GM19328 (cell line): Measurements from ENCODE around the gene DUXB.
A peak's percentile ranks its signal among the peaks of the same experiment; 100 is the strongest.

Experiments
- ATAC-seq: cut with Tn5 transposase; IDR thresholded peaks from one replicate; pipeline ENCODE4 v1.9.1; 2021; ENCODE audit warnings: mild to moderate bottlenecking, moderate library complexity; ENCODE audit not compliant: unreplicated experiment

DUXB gene

GRCh38 chr16:75660726-75661302, 40.4 kb downstream of the DUXB start:
- no peak for ATAC-seq

GRCh38 chr16:75660321-75660720, 40.9 kb downstream of the DUXB start:
- no peak for ATAC-seq

- no peak for ATAC-seq
Measured at GRCh38 chr16:75658175-75658574, 43.1 kb downstream of the DUXB start.

GRCh38 chr16:75653922-75654321, 47.3 kb downstream of the DUXB start:
- no peak for ATAC-seq

GRCh38 chr16:75648265-75649076, 52.8 kb downstream of the DUXB start:
- peak; percentile 18 for ATAC-seq

- ATAC-seq: peak; percentile 86
Measured at GRCh38 chr16:75647492-75648264, 53.6 kb downstream of the DUXB start, which contains the start of the genes KARS1 and TERF2IP. Gene KARS1, minus strand, starts transcription at chr16:75647665. Its CDS starts 26 bp downstream, at chr16:75647639. Gene TERF2IP, plus strand, starts transcription at chr16:75647773. Its CDS starts 110 bp downstream, at chr16:75647883.

- ATAC-seq: peak; percentile 10
Measured at GRCh38 chr16:75647112-75647491, 54.2 kb downstream of the DUXB start.

- ATAC-seq: no peak
Measured at GRCh38 chr16:75644240-75645012, 56.8 kb downstream of the DUXB start.
